ENCODE measurements around the gene CPT1C.

CPT1C gene

DNA sequence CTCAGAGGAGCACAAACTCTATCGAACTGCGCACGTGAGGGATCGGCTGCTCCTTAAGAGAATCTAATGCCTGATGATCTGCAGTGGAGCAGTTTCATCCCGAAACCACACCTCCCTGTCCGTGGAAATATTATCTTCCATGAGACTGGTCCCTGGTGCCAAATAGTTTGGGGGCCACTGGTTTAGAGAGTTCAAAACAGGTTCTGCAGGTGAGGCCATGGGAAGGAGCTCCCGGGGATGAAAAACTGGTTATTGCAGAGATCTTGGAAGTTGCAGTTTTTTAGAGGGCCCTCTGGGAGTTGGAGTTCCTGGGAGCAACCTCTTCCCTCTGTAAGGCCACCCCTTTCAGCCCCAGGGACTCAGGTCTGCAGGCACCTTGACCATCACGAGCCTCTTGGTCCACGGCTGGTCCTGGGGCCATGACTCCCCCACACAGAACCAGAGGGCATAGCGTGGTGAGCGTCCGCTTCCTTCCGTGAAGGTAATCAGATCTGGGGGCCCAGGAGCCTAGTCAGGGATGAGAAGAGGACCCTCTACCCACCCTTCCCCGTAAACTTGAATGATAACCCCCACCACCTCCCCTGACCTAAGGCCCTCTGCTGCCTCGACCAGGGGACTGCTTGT lies 30.5 kb upstream of the CPT1C start:
- DNase-seq (ENCODE audit: low read depth in 2 of 2): no peak

DNA sequence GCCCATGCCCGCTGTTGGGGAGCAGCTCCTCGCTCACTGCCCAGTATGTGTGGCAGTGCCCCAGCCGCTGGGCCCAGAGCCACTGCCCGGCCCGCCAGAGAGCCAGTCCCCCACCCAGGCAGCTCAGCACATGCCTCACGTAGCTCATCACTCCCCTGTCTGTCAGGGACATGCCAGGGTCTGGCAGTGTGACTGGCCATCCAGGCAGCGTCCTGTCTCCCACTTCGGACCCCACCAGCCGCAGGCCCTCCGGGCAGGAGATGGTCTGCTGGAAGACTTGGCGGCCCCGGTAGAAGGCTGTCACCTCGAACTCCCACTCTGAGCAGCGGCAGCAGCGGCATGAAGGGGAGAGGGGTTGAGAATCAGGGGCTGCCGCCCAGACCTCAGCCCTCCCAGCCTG lies 28.9 kb upstream of the CPT1C start:
- no peak for DNase-seq (ENCODE audit: low read depth in 2 of 2)

DNA sequence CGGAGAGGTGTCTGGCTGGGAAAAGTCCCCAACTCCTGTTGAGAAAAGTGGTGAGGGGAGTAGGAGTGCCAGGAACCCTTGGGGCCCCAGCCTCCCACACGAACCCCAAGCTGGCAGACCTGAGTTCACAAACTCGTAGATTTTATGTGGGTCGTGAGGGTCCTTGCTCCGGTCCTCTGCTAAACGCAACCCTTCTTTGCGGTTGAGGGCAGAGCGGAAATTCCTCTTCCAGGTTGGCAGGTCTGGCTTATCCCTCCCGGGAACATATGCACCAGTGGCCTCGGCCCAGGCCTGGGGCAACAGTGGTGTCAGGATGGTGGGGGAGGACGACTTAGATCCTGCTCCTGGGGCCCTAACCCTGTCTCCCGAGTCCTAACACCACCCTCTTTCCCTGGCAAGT lies 27.7 kb upstream of the CPT1C start:
- no peak for DNase-seq (ENCODE audit: low read depth in 2 of 2)

- DNase-seq (ENCODE audit: low read depth in 2 of 2): peak; percentile 83 to 96
Measured at GRCh38 chr19:49664171-49665035, 26.5 kb upstream of the CPT1C start.

GRCh38 chr19:49665036-49665350 lies 25.9 kb upstream of the CPT1C start:
- DNase-seq (ENCODE audit: low read depth in 2 of 2): no peak

DNA sequence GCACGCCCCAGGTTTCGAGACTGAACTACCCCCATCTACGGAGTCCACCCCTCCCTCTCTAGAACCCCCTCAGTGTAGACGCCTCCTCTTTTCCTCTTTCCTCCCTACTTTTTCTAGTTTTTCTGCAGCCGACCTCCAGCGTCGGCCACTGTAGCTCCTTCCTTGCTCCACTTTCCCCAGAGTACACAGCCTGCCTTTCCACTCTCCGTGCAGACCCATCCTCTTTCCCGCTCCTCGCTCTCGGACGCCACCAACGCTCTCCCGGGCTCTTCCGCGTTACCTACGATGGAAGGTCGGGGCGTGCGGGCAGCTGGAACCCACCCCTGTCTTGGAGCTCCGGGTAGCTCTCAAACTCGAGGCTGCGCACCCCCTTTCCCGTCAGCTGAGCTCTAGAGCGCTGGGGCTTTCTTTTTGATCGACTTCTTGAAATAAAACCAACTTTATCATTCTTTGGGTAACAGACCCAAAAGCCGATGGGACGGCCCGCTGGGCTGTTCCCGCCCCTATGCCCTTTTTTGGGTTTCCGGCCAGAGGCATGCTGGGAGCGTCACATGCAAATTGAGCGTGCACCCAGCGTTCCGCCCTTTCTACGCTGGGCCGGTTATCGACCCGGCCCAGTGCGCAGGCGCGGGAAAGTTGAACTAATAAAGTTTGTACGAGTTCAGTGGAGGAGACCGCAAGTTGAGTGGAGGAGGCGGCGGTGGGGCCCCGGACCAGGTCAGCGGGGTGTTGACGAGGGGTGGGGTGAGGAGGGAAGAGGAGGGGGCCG lies 25.4 kb upstream of the CPT1C start, which contains the start of the genes BCL2L12 and IRF3:
BCL2L12 (plus strand) TSS at position 583 of the 769 bp plus-strand sequence. CDS start 760 bp downstream, outside the sequence.
IRF3 (minus strand) TSS at position 507 of the 769 bp plus-strand sequence. CDS start 1,019 bp downstream, outside the sequence.
- DNase-seq (ENCODE audit: low read depth in 2 of 2): peak; percentile 98 to 100

- DNase-seq (ENCODE audit: low read depth in 2 of 2): no peak
Measured at GRCh38 chr19:49666120-49666444, 24.8 kb upstream of the CPT1C start.

GRCh38 chr19:49667473-49667872 lies 23.4 kb upstream of the CPT1C start:
- no peak for DNase-seq (ENCODE audit: low read depth in 2 of 2)

DNA sequence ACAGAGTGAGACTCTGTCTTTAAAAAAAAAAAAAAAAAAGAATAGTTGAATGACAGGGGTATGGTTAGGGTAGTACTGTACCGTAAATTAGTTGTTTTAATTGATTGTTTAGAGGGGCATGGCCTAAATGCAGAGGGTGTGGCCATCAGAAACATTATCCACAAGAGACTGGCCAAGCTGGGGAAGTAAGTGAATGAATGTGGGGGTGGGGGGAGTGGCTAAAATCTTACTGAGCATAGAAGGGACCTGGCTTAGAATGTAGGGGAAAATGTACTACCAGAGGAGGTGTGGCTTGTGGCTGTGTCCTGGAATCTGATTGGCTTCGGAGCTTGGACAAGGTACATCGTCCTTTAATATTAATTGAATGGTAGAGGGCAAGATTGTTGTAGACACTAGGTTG lies 21.4 kb upstream of the CPT1C start:
- DNase-seq (ENCODE audit: low read depth in 2 of 2): no peak

DNA sequence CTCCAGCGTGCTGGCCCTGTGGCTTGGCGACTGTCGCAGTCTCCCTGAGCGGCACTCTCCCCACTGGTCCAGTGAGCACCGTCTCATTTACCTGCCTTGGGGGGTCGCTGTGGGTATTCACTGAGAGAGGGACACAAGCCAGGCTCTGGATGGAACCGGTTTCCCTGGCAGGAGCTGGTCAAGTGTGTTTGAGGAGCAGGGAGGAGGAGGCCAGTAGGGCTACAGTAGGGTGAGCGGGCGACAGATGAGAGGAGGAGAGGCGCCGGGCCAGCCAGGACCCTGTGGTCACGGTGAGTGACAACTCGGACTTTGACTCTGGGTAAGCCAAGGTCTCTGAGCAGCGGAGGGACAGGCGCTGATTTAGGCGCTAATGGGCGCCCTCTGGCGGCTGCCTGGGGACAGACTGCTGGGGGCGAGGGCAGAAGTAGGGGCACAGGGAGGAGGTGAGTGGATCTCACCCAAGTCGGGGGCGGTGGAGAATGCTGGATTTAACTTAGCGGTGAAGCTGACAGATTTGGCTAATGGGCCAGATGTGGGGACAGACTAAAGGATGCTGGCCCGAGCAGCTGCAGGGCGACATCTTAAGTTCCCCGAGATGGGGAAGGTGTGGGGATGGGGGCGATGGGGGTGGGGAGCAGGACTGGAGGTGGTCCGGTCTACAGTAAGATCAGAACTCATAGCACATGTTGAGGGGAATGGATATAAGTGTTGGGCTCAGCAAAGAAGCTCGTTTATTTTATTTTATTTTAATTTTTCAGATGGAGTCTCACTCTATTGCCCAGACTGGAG lies 18.6 kb upstream of the CPT1C start:
- DNase-seq (ENCODE audit: low read depth in 2 of 2): peak in 1 of 2 experiments; percentile 68

- DNase-seq (ENCODE audit: low read depth in 2 of 2): peak in 1 of 2 experiments; percentile 71
Measured at GRCh38 chr19:49676136-49676783, 14.7 kb upstream of the CPT1C start.

DNA sequence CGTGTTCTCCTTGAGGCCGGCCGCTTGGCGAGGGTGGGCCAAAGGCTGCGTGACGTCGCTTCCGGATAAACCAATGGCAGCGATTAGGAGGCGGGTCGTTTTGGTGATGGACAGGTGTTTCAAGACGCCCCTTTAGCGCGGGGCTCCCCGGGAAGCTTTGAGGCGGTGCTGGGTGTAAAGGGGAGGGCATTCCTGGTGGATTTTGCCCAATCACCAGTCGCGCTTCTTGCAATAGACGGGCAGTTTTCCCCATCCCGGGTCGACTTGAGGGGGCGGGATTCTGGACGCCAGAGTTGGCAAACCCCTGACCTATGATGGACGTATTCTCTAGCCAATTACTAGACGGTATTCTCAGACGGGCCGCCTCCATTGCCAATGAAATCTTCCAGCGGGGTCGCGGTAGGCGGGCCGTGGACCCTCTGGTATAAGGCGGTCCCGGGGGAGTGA lies 14.1 kb upstream of the CPT1C start:
- DNase-seq (ENCODE audit: low read depth in 2 of 2): peak; percentile 98 to 99

DNA sequence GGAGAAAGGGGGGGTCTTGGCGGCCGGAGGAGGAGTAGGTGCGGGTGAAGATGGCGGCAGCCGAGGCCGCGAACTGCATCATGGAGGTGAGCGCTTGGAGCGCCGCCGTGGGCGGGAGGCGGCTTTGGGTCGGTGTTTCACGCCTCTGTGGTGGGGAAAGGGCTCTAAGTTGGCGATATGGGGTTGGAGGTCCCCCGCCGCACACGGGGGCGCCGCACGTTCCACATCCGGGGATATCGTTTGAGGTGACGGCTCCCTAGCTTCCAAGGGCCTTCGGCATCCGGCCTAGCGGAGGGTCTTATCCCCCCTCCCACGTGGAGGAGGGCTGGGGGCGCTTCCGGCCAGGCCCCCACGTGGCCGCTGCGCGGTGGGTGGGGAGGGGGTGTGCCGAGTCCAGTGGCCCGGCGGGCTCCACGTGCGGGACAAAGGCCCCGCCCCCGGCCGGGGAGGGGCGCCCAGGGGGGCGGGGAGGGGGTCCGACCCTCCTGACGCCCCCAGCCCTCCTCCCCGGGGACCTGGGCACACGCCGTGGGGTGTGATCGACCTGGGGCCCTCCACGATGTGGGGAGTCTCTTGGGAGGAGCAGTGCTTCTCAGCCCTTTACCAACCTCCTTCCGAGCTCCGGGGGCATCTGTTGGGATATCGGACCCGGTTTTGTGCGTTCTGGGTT lies 13.6 kb upstream of the CPT1C start, which contains the start of gene PRMT1:
PRMT1 (plus strand) TSS at position 41 of the 670 bp plus-strand sequence; CDS start at position 51, 10 bp downstream.
- DNase-seq (ENCODE audit: low read depth in 2 of 2): no peak

- DNase-seq (ENCODE audit: low read depth in 2 of 2): peak; percentile 53 to 73
Measured at GRCh38 chr19:49677901-49678674, 12.8 kb upstream of the CPT1C start.

DNA sequence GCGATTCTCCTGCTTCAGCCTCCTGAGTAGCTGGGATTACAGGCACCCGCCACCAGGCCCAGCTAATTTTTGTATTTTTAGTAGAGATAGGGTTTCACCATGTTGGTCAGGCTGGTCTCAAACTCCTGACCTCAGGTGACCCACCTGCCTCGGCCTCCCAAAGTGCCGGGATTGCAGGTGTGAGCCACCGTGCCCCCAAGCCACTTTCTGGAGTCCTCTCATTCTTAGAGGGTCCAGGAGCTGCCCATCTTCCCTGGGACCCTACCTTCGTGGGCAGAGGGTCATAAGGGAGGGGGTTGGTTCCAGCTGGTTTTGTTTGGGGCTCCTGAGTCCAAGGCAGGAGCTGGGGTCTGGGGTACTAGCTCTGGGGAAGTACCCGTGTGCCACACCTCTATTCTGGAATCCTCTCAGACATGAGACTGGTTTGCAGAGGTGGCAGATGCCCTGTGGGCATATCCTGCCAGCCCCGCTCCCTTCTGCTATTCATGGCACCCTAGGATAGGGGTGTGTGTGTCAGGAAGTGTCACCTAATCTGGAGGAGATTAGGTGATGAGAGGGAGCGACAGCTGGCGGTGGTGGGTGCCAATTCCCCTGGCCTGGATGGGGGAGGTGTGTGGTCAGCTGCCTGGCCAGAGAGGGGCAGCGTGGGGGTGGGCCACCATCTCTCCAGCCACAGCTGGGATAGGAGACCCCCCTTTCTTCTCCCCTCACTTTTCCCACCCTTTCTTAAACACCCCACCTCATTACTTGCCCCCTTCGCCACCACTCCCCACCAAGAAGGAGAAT lies 11.7 kb upstream of the CPT1C start:
- DNase-seq (ENCODE audit: low read depth in 2 of 2): no peak

DNA sequence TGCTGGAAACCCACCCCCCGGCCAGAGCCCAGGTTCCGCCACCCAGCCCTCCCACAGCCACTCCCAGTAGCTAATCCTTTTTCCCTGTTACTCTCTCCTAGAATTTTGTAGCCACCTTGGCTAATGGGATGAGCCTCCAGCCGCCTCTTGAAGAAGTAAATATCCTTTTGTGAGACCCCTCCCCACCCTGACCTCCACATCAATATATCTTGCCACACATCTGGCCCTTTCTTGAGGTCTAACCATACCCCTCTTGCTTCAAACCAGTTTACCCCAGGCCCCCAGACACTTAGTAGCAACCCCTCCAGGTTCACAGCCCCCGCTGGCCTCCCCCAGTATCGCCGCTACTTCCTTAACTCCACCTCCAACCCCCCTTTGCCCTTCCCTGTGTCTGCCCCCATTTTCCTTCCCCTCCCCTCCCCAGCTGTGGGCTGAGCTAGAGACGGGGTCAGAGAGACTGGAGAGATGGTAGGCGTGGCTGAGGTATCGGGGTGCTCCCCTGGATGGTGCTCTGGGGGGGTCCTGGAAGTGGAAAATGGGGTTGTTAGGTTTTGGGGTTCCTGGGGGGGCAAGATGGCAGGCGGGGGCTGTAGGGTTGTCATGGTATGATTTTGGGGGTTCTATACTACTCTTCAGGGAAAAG lies 11.0 kb upstream of the CPT1C start:
- no peak for DNase-seq (ENCODE audit: low read depth in 2 of 2)

DNA sequence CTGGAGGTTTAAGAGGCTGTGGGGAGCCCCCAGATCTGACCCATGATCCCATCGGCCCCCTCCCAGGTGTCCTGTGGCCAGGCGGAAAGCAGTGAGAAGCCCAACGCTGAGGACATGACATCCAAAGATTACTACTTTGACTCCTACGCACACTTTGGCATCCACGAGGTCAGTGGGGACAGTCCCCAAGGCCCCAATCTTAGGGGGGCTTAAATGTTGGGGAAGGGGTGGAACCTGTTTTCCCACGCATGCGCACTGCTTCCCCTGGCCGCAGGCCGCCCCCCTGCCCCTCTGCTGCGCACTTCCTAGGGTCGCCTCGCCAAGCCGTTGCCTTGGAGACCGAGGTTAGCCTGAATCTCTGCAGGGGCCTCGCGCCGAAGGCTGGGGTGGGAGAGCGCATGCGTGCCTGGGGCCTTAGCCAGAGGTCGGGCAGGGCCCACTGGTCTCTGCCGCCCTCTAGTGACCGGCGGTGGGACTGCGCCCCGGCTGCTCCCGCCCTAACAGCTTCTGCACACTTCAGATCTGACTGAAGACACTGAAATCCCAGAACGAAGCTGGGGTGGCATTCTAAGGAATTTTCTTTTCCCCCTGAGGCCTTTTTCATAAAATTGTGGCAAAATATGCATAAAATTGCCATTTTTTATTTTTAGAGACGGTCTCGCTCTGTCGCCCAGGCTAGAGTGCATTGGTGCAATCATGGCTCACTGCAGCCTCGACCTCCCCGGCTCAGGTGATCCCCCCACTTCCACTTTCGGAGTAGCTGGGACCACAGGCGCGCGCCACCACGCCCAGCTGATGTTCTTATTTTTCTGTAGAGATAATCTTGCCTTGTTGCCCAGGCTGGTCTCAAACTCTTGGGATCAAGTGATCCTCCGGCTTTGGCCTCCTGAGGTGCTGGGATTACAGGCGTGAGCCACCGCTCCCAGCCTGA lies 10.2 kb upstream of the CPT1C start:
- DNase-seq (ENCODE audit: low read depth in 2 of 2): peak; percentile 81 to 95

All from stimulated activated CD4-positive, alpha-beta T cell treated with anti-CD3 and anti-CD28 coated beads, Interleukin-12 subunit alpha, Interleukin-12 subunit beta, amount 100 ng/mL, for 24 hours (primary cell).